ENCODE measurements around the gene LARP1. TPM values are rescaled to one million over a fixed set of nuclear protein-coding genes. Genes with fewer than 3 reads are reported as not detected.

Gene LARP1
- total and polyA plus RNA-seq, 9 of the 15 experiments (the other 6 are each of a cell fraction or from before 2014, with no cell fraction given) = 22.6 to 300 (median 92.0) TPM

GRCh38 chr5:154756009-154756867 lies 1.1 kb downstream of the LARP1 start (continued):
- TF ChIP-seq SAP30 (IDR thresholded peaks at IDR 0.05; ENCODE audit: borderline replicate concordance, insufficient read depth, low read depth, low read length, poor library complexity, severe bottlenecking) (peak; percentile 62), ZNF75A (CRISPR knock-in tag; IDR thresholded peaks at IDR 0.05) (no peak), ZNF174 (CRISPR knock-in tag; IDR thresholded peaks at IDR 0.05) (no peak), ZBTB49 (CRISPR knock-in tag; IDR thresholded peaks at IDR 0.05; ENCODE audit: borderline replicate concordance) (no peak), PHB (CRISPR knock-in tag; IDR thresholded peaks at IDR 0.05) (no peak), ERF (CRISPR knock-in tag; IDR thresholded peaks at IDR 0.05) (no peak), NR2C1 (IDR thresholded peaks at IDR 0.05) (no peak), NR2C1 (tag; IDR thresholded peaks at IDR 0.05) (no peak), PRMT5 (CRISPR knock-in tag; IDR thresholded peaks at IDR 0.05) (no peak), AFF1 (IDR thresholded peaks at IDR 0.05; ENCODE audit: low read depth in 1 of 2, partially characterized antibody in 2 of 2) (no peak), ZNF76 (CRISPR knock-in tag; IDR thresholded peaks at IDR 0.05; ENCODE audit: borderline replicate concordance) (no peak), RBM39 (optimal IDR thresholded peaks at IDR 0.05; ENCODE audit: low read depth, low read length) (no peak), WHSC1 (IDR thresholded peaks at IDR 0.05; ENCODE audit: low read length) (no peak), CC2D1A (IDR thresholded peaks at IDR 0.05) (no peak), TARDBP (IDR thresholded peaks at IDR 0.05) (no peak), MBD2 (IDR thresholded peaks at IDR 0.05; ENCODE audit: borderline replicate concordance, low read depth) (no peak), CREB1 (IDR thresholded peaks at IDR 0.05) (no peak), CREB1 (CRISPR knock-in tag; IDR thresholded peaks at IDR 0.05) (no peak), SPI1 (IDR thresholded peaks at IDR 0.05; ENCODE audit: borderline replicate concordance, low read depth, low read length) (no peak), MTA3 (IDR thresholded peaks at IDR 0.05; ENCODE audit: borderline replicate concordance) (peak; percentile 33; the same call in 1 of the 2 replicates), ZNF778 (CRISPR knock-in tag; IDR thresholded peaks at IDR 0.05) (no peak), ZBED1 (IDR thresholded peaks at IDR 0.05) (no peak), MCM2 (IDR thresholded peaks at IDR 0.05; ENCODE audit: low read depth) (no peak)
